Esophagus muscularis mucosa (tissue), 3 donors: Measurements from ENCODE around the gene TENT4B.
"Not testable (repeated sequence)": the region's sequence is repeated elsewhere in the genome, so short reads cannot be mapped to it uniquely, and the experiment has no call there.

Source experiments
- POLR2A ChIP-seq: fragments of 450-650 bp; IDR thresholded peaks from one replicate; pipeline ENCODE4 v1.6.1; 2017; ENCODE audit warnings: antibody characterized with exemption, moderate library complexity, mild to moderate bottlenecking, low read depth
- POLR2AphosphoS5 ChIP-seq, 2 donors: sonication (generic); formaldehyde crosslinking; IDR thresholded peaks; one replicate each; pipeline ENCODE4 v1.6.1; 2017; ENCODE audit warnings: antibody characterized with exemption in 2 of 2
- TF ChIP-seq, protein P1 (sequence below), 3 experiments: fragments of 200-600 bp in 2 of 3; fragments of 450-650 bp in 1 of 3; sonication (generic) in 2 of 3; IDR thresholded peaks; one replicate each; pipeline ENCODE4 v1.5.1; 2017 to 2019; ENCODE audit warnings: antibody characterized with exemption in 3 of 3, mild to moderate bottlenecking in 2 of 3, moderate library complexity in 1 of 3

- TF ChIP-seq, protein P1, sequence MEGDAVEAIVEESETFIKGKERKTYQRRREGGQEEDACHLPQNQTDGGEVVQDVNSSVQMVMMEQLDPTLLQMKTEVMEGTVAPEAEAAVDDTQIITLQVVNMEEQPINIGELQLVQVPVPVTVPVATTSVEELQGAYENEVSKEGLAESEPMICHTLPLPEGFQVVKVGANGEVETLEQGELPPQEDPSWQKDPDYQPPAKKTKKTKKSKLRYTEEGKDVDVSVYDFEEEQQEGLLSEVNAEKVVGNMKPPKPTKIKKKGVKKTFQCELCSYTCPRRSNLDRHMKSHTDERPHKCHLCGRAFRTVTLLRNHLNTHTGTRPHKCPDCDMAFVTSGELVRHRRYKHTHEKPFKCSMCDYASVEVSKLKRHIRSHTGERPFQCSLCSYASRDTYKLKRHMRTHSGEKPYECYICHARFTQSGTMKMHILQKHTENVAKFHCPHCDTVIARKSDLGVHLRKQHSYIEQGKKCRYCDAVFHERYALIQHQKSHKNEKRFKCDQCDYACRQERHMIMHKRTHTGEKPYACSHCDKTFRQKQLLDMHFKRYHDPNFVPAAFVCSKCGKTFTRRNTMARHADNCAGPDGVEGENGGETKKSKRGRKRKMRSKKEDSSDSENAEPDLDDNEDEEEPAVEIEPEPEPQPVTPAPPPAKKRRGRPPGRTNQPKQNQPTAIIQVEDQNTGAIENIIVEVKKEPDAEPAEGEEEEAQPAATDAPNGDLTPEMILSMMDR (IDR thresholded peaks at IDR 0.05): not testable (repeated sequence)
- TF ChIP-seq POLR2A; POLR2AphosphoS5 (IDR thresholded peaks at IDR 0.05): not testable (repeated sequence)
Measured at GRCh38 chr16:50171773-50172172, 18.7 kb downstream of the TENT4B start.
